GM21367 (cell line): ENCODE results near the gene ABI3.
A peak's percentile ranks its signal among the peaks of the same experiment; 100 is the strongest.

ENCODE experiments used
- ATAC-seq: cut with Tn5 transposase; IDR thresholded peaks from one replicate; pipeline ENCODE4 v1.9.1; 2021; ENCODE audit not compliant: unreplicated experiment

ABI3 gene

DNA sequence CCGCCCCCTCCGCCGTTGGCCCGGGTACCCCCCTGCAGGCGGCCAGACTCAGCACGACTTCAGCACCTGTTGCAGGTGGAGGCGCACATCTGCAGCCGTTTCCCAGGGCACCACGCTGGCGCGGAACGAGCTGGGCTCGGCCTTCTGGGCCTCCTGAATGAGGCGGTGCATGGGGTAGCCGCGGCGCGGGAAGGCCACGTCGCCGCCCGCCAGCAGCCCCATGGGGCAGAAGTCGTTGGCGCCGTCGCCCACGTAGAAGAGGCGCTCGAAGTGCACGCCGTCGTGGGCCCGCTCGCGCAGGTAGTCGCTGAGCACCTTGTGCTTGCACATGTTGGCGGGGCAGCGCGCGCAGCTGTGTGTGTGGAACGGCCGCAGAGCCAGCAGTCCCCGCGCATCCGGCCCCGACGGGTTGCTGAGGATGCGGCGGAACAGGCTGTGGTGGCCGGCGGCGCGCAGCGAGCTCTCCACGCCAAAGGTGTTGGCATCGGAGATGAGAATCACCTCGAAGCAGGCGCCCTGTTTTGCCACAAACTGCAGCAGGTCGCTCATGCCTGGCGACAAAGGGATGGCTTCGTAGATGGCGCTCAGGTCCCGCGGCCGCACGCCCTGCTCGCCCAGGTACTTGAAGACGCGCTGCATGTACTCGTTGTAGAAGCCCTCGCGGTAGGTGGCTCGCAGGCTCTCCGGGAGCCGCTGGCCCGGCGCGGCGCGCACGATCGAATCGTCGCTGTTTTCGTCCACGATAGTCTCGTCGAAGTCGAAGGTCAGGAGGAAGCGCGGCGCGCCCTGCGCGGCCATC lies 13.9 kb downstream of the ABI3 start:
- ATAC-seq, result no peak

DNA sequence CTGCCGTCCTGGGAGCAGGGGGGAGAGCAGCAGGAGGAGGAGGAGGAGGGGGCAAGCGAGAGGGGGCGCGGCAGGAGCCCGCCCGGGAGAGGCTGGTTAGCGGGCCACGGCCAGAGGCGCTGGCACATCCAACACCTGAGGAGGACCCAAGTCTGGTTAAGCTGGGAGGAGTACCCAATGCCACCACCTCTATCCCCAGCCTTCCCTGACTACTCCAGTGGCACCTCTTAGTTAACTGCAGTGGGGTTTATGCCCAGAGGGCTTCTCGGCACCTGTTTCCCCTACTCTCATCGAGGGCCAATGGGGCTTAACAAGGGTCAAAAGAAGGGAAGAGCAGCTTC lies 14.5 kb downstream of the ABI3 start:
- ATAC-seq, result no peak

DNA sequence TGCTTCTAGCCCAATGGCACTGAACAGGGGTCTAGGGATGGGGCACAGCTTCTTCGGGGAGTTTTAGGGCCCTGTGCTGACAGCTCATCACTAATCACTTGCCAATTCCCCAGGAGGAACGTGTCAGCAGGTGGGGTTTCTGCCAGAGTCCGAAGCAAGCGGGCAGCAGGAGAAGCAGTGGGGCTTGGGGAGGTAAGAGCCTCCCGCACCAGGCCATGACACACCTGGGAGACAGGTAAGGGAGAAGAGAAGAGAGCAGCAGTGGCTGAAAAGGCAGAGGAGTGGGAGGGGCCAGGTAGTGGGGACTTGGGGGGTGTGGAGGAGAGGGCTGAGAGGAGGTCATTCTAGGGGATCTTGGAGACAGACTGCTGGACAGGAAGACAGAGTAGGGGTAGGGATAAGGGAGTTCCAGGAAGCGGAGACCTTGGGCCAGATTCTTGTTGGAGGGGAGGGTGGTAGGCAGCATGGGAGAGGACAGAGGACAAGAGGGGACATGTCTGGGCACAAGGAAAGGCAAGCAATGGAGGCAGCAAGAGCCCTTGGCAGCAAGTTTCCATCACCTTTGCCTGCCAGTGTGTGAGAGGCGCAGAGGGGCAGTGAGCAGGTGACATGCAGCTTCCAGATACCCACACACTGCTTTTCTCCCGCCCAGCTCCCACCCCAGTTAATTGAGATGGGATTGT lies 15.2 kb downstream of the ABI3 start:
- ATAC-seq, result no peak

DNA sequence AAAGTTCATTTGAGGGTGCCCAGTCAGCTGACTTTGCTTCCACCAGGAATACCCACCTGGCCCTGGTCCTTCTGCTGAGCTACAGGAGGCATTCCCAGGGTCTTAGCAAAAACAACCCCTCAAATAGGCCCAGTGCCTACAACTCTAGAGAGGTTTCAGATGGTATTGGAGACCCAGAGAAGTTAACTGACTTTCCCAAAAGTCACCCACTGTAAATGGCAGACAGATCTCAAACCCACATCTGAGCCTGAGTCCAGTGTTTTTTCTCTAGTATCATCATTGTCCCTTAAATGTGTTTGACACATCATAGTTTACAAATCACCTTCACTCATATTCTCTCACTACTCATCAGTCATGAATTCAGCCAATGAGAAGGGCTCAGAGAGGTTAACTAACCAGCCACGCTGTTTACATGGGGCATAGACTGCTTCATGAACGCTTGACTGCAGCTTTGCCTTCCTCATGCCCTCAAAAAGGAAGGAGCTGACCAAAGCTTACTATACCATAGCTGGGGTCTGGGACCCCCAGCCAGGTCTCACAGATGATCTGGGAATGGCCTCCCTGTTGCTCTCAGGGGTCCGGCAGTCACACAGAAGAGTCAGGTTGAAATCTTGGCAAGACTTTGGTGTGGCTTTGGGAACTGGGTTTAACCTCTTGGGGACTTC lies 16.4 kb downstream of the ABI3 start:
- ATAC-seq, result no peak

DNA sequence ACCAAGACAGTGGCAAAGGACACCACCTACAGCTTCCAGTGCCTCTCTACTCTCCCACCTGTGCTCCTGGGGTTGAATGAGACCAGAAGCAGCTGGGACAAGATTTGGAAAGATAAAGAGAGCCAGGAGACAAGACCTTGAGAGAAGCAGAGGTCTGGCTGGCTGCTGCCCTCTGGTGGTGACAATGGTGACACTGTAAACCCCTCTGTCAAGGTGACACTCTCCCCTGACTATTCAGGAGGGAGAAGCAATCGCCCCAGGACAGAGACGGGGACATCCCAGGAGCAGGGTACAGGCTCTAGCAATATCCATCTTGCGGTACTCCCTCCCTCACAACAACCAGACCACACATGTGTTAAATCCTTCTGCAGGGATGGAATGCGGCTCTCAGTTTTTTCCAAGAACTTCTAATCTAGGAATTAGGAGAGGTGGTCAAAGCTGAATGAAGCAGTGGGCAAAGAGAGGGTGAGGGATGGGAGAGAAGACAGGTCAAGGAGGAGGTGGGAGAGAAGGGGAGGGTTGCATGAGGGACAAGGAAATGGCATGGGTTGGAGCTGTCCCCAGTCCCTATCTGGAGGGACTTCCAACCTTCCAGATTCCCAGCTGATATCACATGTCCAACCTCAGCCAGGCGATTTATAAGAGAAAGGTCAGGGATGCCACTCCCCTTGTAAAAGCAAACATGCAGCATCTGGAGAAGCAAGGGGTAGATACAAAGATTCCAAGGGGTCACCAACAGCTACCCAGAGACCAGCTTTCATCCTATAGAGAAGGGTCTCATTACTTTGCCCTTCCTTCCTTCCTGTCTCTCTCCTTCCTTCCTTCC lies 17.1 kb downstream of the ABI3 start:
- ATAC-seq, result no peak

DNA sequence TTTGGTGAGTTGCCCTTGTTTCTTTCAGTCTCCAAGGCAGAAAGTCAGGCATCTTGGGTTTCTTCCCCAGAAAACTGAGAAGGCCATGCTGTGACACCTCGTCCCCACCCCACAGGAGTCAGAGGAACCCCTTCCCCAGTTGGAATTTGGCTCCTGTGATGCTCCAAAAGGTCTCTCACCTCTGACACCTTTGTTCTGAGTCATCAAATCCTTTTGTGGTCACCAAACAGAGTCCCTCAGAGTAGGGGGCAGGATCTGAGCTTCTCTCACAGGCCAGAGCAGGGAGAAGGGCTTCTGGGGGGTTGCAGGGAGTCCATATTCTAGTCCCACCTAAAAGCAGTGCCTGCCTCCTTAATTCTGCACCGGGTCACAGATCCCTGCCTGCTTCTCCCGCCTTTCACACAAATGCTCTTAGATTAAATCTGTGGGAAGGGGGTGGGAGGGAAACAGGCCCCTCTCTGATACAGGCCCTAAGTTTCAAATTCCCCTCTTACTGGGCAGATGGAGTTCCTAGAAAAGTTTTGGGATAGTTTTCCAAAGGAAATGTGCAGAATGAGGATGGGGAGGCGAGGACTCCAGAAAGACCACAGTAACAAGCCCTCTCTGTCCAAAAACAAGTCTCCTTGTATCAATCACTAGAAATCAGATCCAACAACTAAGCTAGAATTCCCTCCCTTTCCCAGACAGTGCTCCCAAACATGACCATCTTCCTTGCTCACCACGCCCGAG lies 18.7 kb downstream of the ABI3 start:
- no peak for ATAC-seq

DNA sequence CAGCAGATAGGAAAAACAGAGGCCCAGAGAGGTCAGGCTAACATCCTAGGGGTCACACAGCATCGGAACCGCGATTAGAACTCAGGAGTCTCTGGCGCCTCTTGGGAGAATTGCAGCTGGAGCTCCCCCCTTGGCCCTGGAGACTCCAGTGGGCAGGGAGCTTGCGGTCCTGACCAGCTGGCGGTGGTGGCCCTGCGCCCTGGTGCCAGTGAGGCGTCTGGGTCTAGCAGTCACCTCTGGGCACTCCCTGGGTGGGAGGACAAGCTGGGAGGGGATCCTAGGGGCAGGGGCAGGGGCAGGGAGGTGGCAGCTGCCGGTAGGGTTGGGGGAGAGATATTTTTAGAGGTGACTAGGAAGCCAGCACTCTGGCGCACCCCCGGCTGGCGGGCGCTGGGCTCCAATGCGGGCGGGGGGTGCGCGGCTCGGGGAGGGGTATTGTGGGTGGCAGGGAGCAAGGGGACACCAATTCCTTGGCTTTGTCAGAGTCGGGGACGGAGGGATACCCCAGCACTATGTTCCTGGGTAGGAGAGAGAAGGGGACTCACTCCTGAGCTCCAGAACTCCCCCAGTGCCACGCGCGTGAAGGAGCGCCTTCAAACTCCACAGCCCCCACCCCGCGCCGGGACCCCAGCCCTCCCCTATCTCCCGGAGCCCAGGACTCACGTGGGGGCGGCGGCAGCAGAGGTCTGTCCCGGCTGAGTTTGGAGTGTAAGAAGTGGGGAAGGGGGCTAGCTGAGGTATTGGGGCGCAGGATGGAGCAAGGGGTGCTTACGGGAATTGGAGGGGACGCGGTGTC lies 19.5 kb downstream of the ABI3 start:
- no peak for ATAC-seq

DNA sequence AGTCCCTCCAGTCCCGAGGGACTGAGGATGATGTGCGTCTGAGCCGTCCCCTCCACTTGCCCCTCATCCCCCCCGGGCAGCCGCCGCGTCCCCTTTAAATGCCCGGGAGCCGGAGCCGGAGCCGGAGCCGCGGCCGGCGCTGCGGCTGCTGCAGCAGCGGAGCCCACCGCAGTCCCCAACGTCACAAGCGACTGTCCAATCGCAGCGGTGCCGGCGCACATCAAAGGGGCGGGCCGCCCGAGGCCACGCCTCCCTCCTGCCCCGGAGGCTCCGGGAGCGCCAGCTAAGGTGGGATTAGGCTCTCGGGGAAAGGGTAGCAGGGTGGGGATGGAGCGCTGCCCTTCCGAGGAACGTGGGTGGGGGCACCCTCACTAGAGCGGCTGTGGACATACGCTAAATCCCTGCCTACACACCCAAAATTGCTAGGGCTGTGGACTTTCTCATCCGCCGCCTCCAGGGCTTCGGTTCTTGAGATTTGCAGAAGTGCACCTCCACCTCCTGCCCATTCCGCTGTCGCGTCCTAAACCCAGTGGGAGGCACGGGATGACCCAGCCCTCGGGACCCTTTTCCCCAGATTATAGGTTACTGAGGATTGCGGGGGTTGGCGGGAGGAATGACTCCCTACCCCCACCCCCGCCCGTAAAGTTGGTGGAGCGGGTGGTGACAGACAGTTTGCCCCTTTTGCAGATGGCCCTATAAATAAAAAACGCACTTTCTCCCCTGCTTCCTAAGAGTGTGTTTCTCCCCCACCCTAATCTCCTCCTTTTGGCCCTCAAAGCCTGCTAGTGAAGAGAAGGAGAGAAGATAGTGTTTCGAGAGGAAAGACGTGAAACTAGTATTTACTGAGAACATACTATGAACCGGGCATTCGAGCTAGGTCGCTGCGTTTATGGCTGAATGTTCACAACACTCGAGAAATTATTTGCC lies 20.4 kb downstream of the ABI3 start, which contains the start of gene PHOSPHO1:
Gene PHOSPHO1 (minus strand): TSS at position 152 of the 927 bp plus-strand sequence. CDS start 4,096 bp downstream, outside the sequence.
- peak; percentile 64 for ATAC-seq

DNA sequence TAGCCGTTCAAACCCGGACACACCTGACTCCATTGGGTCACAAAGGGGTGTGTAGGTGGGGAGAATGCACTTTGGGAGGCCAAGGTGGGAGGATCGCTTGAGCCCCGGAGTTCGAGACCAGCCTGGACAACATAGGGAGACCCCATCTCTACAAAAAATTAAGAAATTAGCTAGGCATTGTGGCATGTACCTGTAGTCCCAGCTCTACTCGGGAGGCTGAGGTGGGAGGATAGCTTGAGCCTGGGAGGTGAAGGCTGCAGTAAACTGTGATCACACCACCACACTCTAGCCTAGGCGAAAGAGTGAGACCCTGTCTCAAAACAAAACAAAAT lies 21.0 kb downstream of the ABI3 start:
- no peak for ATAC-seq

DNA sequence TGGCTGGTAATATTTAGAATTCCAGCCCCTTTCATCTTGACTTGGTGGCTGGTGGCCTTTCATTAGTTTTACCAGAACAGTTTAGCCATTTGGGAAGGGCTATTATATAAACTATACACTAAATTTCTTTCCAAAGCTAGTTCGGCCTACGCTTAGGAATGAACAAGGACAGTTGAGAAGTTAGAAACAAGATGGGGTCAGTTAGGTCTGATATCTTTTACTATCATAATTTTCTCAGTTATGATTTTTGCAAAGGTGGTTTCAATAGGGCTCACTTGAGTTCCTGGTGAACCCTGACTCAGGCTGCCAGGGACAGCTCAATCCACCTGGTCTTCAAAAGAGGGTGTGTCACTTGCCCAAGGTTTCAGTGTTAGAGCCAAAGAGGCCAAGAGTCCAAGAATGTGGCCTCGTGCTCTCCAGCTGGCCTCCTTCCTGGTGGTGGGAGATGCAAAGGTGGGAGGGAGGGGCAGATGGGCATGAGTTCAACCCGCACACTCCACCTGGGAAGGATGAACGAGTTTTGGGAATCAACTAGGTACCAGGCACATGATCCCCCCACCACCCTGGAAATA lies 24.1 kb downstream of the ABI3 start:
- ATAC-seq, result no peak

DNA sequence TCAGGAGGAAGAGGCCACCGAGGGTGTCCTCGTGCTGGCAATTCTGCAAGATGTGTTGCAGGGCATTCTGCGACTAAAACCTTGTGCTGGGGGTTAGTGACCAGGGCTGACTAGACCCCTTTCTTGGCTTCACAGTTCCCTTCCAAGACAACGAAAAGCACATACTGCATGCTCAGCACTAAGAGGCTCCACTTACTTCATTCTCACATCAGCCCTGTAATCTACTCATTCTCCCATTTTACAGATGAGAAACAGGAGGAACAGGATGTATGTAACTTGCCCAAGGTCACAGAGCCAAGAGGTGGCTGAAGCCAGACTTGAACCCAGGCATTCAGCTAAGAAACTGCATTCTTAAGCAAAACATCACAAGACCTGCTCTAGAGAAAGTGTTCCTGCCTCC lies 25.4 kb downstream of the ABI3 start:
- no peak for ATAC-seq

DNA sequence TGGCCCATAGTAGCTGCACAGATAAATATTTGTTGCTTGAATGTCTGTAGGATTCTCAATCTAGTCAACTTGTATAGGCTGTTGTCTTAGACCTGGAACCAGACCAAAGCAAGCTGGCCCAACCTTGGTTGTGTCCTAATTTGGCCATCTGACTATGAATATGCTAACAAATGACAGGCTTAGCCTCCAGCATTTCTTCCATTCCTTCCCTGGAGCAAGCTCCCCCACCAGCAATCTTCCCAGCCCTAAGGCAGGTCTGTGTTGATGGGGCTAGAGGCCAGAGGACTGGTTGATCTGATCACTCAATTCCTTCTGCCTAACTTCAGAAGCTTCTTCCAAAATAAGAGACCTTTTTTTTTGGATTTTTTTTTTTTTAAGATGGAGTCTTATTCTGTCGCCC lies 29.5 kb downstream of the ABI3 start:
- no peak for ATAC-seq

DNA sequence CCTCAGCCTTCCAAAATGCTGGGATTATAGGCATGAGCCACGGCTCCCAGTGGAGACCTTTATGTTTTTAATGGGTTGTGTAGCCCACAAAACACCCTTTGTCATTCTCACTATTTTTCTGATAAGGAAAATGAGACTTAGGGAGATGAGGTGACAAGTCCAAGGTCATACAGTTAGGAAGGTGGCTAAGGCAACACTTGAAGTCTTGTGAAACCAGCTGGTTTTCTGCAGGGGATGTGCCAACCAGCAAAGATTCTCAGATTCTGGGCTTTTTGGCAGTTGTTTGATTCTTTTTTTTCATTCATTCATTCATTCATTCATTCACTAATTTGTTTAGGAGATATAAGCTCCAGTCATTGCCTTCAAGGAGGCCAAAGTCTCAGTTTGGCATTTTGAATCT lies 30.1 kb downstream of the ABI3 start:
- ATAC-seq, result no peak

DNA sequence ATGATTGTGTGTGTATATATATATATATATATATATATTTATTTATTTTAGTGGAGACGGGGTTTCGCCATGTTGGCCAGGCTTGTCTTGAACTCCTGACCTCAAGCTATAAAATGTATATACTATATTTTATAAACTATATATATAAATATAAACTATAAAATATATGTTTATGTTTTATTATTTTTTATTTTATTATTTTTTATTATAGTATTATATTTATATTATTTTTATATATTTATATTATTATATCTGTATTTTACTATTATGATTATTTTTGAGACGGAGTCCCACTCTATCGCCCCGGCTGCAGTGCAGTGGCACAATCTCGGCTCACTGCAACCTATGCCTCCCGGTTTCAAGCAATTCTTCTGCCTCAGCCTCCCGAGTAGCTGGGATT lies 30.5 kb downstream of the ABI3 start:
- no peak for ATAC-seq

DNA sequence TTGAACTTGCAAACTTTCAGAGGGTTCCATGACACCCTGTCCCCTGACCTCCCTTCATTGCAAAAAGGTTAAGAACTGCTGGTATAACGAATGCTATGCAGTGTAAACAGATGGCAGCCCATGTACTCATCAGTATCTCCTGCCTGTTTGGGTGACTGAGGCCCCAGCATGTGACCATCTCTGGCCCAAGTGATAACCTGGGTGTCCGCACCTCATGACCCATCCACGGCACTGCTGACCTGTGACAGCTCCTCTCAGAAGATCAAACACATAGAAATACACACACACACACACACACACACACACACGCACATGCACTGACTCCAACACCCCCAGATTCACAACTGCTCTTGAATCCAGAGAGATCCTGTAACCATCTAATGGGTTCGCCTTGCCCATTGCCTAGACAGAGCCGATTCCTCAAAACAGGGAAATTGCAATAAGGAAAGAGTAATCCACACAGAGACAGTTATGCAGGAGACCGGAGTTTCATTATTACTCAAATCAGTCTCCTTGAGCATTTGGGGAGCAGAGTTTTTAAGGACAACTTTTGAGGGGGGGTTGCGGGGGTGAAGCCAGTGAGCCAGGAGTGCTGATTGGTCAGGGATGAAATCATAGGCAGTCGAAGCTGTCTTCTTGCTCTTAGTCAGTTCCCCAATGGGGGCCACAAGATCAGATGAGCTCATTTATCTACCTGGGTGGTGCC lies 31.3 kb downstream of the ABI3 start:
- ATAC-seq, result no peak

DNA sequence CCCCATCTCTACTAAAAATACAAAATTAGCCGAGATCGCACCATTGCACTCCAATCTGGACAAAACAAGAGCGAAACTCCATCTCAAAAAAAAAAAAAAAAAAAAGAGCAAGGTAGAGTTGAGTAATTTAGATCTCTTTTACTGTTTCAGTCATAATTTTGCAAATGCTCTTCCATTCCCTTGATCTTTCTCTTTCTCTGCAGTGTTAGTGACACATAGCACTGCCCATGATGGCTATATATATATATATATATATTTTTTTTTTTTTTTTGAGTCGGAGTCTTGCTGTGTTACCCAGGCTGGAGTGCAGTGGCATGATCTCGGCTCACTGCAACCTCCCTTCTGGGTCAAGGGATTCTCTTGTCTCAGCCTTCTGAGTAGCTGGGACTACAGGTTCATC lies 32.3 kb downstream of the ABI3 start:
- no peak for ATAC-seq

DNA sequence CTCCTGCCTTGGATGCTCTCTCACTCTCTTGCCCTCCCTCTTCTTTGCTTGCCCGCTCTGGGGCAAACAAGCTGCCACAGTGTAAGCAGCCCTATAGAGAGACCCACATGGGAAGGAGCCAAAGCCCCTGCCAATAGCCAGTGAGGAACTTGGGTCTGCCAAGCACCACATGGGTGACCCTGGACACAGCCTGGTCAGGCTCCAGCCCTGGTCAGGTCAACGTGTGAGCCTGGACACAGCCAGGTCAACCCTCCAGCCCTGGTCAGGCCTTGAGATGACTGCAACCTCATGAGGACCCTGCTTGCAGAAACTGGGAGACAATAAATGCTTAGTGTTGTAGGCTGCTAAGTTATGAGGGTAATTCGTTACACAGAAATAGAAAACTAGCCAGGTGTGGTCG lies 34.3 kb downstream of the ABI3 start:
- ATAC-seq, result no peak

DNA sequence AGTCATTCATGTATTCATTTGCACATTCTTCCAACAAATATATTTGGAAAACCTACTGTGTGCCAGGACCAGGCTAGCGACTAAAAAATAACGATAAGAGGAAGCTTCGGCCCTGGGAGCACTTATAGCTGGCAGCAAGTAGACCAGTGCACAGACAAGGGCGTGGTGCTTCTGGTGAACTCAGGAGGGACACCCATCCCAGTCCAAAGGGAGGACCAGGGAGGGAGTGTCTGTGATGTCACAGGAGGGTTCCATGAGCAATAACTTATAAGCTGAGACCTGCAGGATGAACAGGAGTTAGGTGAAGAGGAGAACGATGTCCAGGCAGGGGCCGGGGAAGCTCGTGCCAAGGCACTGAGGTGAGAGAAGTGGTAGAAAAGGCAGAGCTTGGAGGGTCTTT lies 37.4 kb downstream of the ABI3 start:
- ATAC-seq, result no peak
